HG03558 (cell line): ENCODE results near the gene CD274.
"Not testable (repeated sequence)": the region's sequence is repeated elsewhere in the genome, so short reads cannot be mapped to it uniquely, and the experiment has no call there.

ENCODE experiments used
- ATAC-seq: cut with Tn5 transposase; IDR thresholded peaks from one replicate; pipeline ENCODE4 v1.9.1; 2021; ENCODE audit warnings: moderate number of reproducible peaks; ENCODE audit not compliant: unreplicated experiment; ENCODE audit errors: extremely low read depth

The CD274 gene

GRCh38 chr9:5450359-5451091 lies at the start of gene CD274:
CD274 (plus strand) TSS chr9:5450542; CDS start chr9:5456114, 5,572 bp downstream.
- peak; percentile 29 for ATAC-seq

GRCh38 chr9:5402217-5402616 lies 48.1 kb upstream of the CD274 start:
- no peak for ATAC-seq

- ATAC-seq = no peak
Measured at GRCh38 chr9:5408596-5408995, 41.7 kb upstream of the CD274 start.

GRCh38 chr9:5416953-5417352 lies 33.4 kb upstream of the CD274 start:
- no peak for ATAC-seq

- ATAC-seq = no peak
Measured at GRCh38 chr9:5418481-5418880, 31.9 kb upstream of the CD274 start.

- ATAC-seq = no peak
Measured at GRCh38 chr9:5419987-5420386, 30.4 kb upstream of the CD274 start.

GRCh38 chr9:5421163-5421562 lies 29.2 kb upstream of the CD274 start:
- no peak for ATAC-seq

- no peak for ATAC-seq
Measured at GRCh38 chr9:5422276-5422675, 28.1 kb upstream of the CD274 start.

GRCh38 chr9:5425006-5425628 lies 25.2 kb upstream of the CD274 start:
- ATAC-seq = no peak

- no peak for ATAC-seq
Measured at GRCh38 chr9:5427005-5427404, 23.3 kb upstream of the CD274 start.

- no peak for ATAC-seq
Measured at GRCh38 chr9:5428172-5428571, 22.2 kb upstream of the CD274 start.

- ATAC-seq = no peak
Measured at GRCh38 chr9:5428794-5429528, 21.4 kb upstream of the CD274 start.

- no peak for ATAC-seq
Measured at GRCh38 chr9:5429873-5430564, 20.3 kb upstream of the CD274 start.

GRCh38 chr9:5430912-5431311 lies 19.4 kb upstream of the CD274 start:
- no peak for ATAC-seq

GRCh38 chr9:5432890-5433289 lies 17.5 kb upstream of the CD274 start:
- not testable (repeated sequence) for ATAC-seq

GRCh38 chr9:5433328-5433727 lies 17.0 kb upstream of the CD274 start:
- ATAC-seq = not testable (repeated sequence)

GRCh38 chr9:5433841-5434810 lies 16.2 kb upstream of the CD274 start:
- ATAC-seq = not testable (repeated sequence)

GRCh38 chr9:5435912-5436311 lies 14.4 kb upstream of the CD274 start:
- no peak for ATAC-seq

- no peak for ATAC-seq
Measured at GRCh38 chr9:5436441-5436840, 13.9 kb upstream of the CD274 start.
